HCT116 (cell line): ENCODE data around the gene FRG1. TPM values are rescaled to one million over a fixed set of nuclear protein-coding genes. Genes with fewer than 3 reads are reported as not detected.
"Not testable (repeated sequence)": the region's sequence is repeated elsewhere in the genome, so short reads cannot be mapped to it uniquely, and the experiment has no call there.

Experiments
- ATAC-seq: fragments of 200-7000 bp; cut with Tn5 transposase; 2 replicates; pipeline ENCODE4 v1.9.1; 2020; ENCODE audit warnings: mild to moderate bottlenecking, moderate library complexity
- BruUV-seq: library from RNA; stranded (reverse); fragments of 400-500 nt; replicated peaks from 2 replicates; lab custom pipeline; 2021; lab: Mats Ljungman, UMichigan
- CTCF ChIA-PET: fragments of 300-600 bp; sonication (Branson Sonifier 250); formaldehyde crosslinking; loops from one replicate; lab custom pipeline; 2021; ENCODE audit warnings: antibody characterized with exemption; lab: Charles Lee
- POLR2A ChIA-PET: fragments of 300-600, 350-600 bp; sonication (Branson Sonifier 250); formaldehyde crosslinking; loops from one replicate; lab custom pipeline; 2021; ENCODE audit warnings: antibody characterized with exemption; lab: Charles Lee
- RAD21 ChIA-PET, 2 experiments: fragments of 300-600 bp; sonication (Branson Sonifier 250); formaldehyde crosslinking; loops; one replicate each; lab custom pipeline; 2023; ENCODE audit warnings: low total read pairs in 2 of 2; ENCODE audit not compliant: uncharacterized antibody in 2 of 2, unreplicated experiment in 2 of 2, low non-redundant PET in 1 of 2; lab: Charles Lee
- DNase-seq: peaks from one replicate; pipeline ENCODE4 v3.0.0-alpha.2; 2010; ENCODE audit warnings: low read depth, low spot score
- H2AFZ ChIP-seq: fragments of 200-600 bp; shearing (Covaris generic), sonication (generic); 2 replicates; pipeline ENCODE4 v1.6.1; 2017; ENCODE audit warnings: low read depth, mixed run types, mixed read lengths, antibody characterized with exemption, low read length; ENCODE audit not compliant: poor library complexity, severe bottlenecking
- H3K27ac ChIP-seq: 2 replicates; pipeline ENCODE4 v1.5.1; 2012; ENCODE audit warnings: low read depth, low read length
- H3K27me3 ChIP-seq: fragments of 200-600 bp; sonication (generic); 2 replicates; pipeline ENCODE4 v1.6.1; 2016; ENCODE audit warnings: mixed run types, low read length, mixed read lengths; ENCODE audit not compliant: insufficient read depth
- H3K36me3 ChIP-seq, 2 experiments: fragments of 200-500 bp in 1 of 2; fragments of 200-600 bp in 1 of 2; sonication (Bioruptor generic) in 1 of 2; sonication (generic) in 1 of 2; 2 replicates each; pipeline versions ENCODE4 v1.5.1 to v1.6.1; 2014 to 2016; ENCODE audit warnings: low read length in 2 of 2, inconsistent platforms in 1 of 2, mixed read lengths in 1 of 2, mixed run types in 1 of 2; ENCODE audit not compliant: insufficient read depth in 2 of 2, control insufficient read depth in 1 of 2
- H3K4me1 ChIP-seq, 2 experiments: fragments of 200-600 bp in 1 of 2; sonication (generic) in 1 of 2; 2 replicates each; pipeline versions ENCODE4 v1.5.1 to v1.6.1; 2012 to 2017; ENCODE audit warnings: low read length in 2 of 2, inconsistent platforms in 1 of 2, mild to moderate bottlenecking in 1 of 2, mixed read lengths in 1 of 2, mixed run types in 1 of 2, moderate library complexity in 1 of 2; ENCODE audit not compliant: insufficient read depth in 2 of 2, control insufficient read depth in 1 of 2
- H3K4me2 ChIP-seq: fragments of 200-600 bp; sonication (generic); 2 replicates; pipeline ENCODE4 v1.6.1; 2017; ENCODE audit warnings: mixed run types, low read length, mixed read lengths
- H3K4me3 ChIP-seq, 2 experiments: fragments of 200-600 bp in 1 of 2; sonication (generic) in 1 of 2; replicated peaks in 1 of 2; 2 replicates each; pipeline ENCODE4 v1.5.1; 2011 to 2016; ENCODE audit warnings: low read length in 2 of 2, control low read depth in 1 of 2, low read depth in 1 of 2, mild to moderate bottlenecking in 1 of 2, mixed read lengths in 1 of 2, mixed run types in 1 of 2
- H3K79me2 ChIP-seq: fragments of 200-600 bp; sonication (generic); 2 replicates; pipeline ENCODE4 v1.6.1; 2017; ENCODE audit warnings: mild to moderate bottlenecking, mixed run types, low read length, moderate library complexity, mixed read lengths; ENCODE audit not compliant: insufficient read depth
- H3K9ac ChIP-seq: fragments of 200-600 bp; sonication (generic); 2 replicates; pipeline ENCODE4 v1.6.1; 2016; ENCODE audit warnings: low read length, mixed read lengths
- H3K9me2 ChIP-seq: fragments of 200-600 bp; sonication (generic), shearing (Covaris generic); 2 replicates; pipeline ENCODE4 v1.6.1; 2017; ENCODE audit warnings: mixed run types, mild to moderate bottlenecking, moderate library complexity; ENCODE audit not compliant: insufficient read depth
- H3K9me3 ChIP-seq, 2 experiments: fragments of 200-500 bp in 1 of 2; fragments of 200-600 bp in 1 of 2; sonication (Bioruptor generic) in 1 of 2; sonication (generic) in 1 of 2; 2 replicates each; pipeline ENCODE4 v1.6.1; 2014 to 2017; ENCODE audit warnings: low read length in 2 of 2, mixed read lengths in 2 of 2, inconsistent platforms in 1 of 2, low read depth in 1 of 2, mild to moderate bottlenecking in 1 of 2, mixed run types in 1 of 2, moderate library complexity in 1 of 2; ENCODE audit not compliant: control insufficient read depth in 1 of 2, insufficient read depth in 1 of 2
- H4K20me1 ChIP-seq: fragments of 200-600 bp; sonication (generic), shearing (Covaris generic); 2 replicates; pipeline ENCODE4 v1.6.1; 2017; ENCODE audit warnings: mixed run types, mild to moderate bottlenecking, moderate library complexity; ENCODE audit not compliant: insufficient read depth
- REST ChIP-seq: IDR thresholded peaks from 2 replicates; pipeline ENCODE4 v1.6.1; 2012; ENCODE audit warnings: low read depth
- SRF ChIP-seq: IDR thresholded peaks from 2 replicates; pipeline ENCODE4 v1.6.1; 2012; ENCODE audit warnings: low read depth
- ZNF274 ChIP-seq: fragments of 200-500 bp; sonication (Bioruptor generic); IDR thresholded peaks from 2 replicates; pipeline ENCODE4 v1.6.1; 2014; ENCODE audit warnings: mild to moderate bottlenecking, low read depth, low read length, inconsistent platforms
- intact Hi-C: fragments of 100-400 bp; cut with micrococcal nuclease; formaldehyde crosslinking; loops from 2 replicates; pipeline ENCODE4 v1.10.0; 2022
- total RNA-seq: library from RNA; stranded (reverse); gene quantifications from one replicate; pipeline ENCODE4 v1.2.1, GENCODE V29; 2021; ENCODE audit not compliant: unreplicated experiment

Gene FRG1
- total RNA-seq, 1 experiment from 2014 or later, result 44.5 TPM

GRCh38 chr4:189969291-189969690 is 28.6 kb downstream of the FRG1 start:
- DNase-seq, H3K36me3 ChIP-seq, BruUV-seq, CTCF ChIA-PET, H3K4me3 ChIP-seq, H3K27ac ChIP-seq, intact Hi-C loops, ATAC-seq, H3K9me3 ChIP-seq, H2AFZ ChIP-seq, RAD21 ChIA-PET, H3K79me2 ChIP-seq, H3K27me3 ChIP-seq, POLR2A ChIA-PET, H3K9me2 ChIP-seq, H4K20me1 ChIP-seq, H3K4me2 ChIP-seq, H3K9ac ChIP-seq, H3K4me1 ChIP-seq: not testable (repeated sequence)

GRCh38 chr4:189973646-189974045 is 33.0 kb downstream of the FRG1 start:
- RAD21 ChIA-PET, result no interaction called here
- intact Hi-C loops, result no loop called here
- Histone ChIP-seq H3K4me2 (no peak overlapping the region), H3K4me3 (no peak overlapping the region), H3K79me2 (no peaks in the 10 kb centered on the region), H3K27me3 (no peaks in the 10 kb centered on the region), H3K9ac (no peak overlapping the region), H3K9me3 (no peaks in the 10 kb centered on the region), H4K20me1 (no peaks in the 10 kb centered on the region), H3K27ac (no peak overlapping the region), H3K36me3 (no peaks in the 10 kb centered on the region), H3K4me1 (no peaks in the 10 kb centered on the region), H2AFZ (no peak overlapping the region), H3K9me2 (no peaks in the 10 kb centered on the region)
- POLR2A ChIA-PET, result no interaction called here
- CTCF ChIA-PET, result interaction anchor here (1.0 to 1.4 kb wide), 2 partner anchors 28 to 33 kb away, joined by 3 to 9 read pairs; partner anchors contain the start of gene FRG1
- TF ChIP-seq REST (no peak), SRF (no peak), ZNF274 (no peak)
- no TSS peak for BruUV-seq
- DNase-seq (no peak), ATAC-seq (no peak)
